CD4-positive, alpha-beta T cell treated with Interleukin-12 subunit alpha and Interleukin-12 subunit beta, for 1 hour (primary cell): ENCODE results near the gene VPS4A.
"Not testable (repeated sequence)": the region's sequence is repeated elsewhere in the genome, so short reads cannot be mapped to it uniquely, and the experiment has no call there.

ENCODE experiments used
- DNase-seq: peaks from one replicate; pipeline ENCODE4 v3.0.0-alpha.2; 2020

Gene VPS4A

GRCh38 chr16:69328854-69329316 lies 17.7 kb downstream of the VPS4A start:
- DNase-seq: no peak

- DNase-seq: no peak
Measured at GRCh38 chr16:69329369-69330285, 18.5 kb downstream of the VPS4A start.

DNA sequence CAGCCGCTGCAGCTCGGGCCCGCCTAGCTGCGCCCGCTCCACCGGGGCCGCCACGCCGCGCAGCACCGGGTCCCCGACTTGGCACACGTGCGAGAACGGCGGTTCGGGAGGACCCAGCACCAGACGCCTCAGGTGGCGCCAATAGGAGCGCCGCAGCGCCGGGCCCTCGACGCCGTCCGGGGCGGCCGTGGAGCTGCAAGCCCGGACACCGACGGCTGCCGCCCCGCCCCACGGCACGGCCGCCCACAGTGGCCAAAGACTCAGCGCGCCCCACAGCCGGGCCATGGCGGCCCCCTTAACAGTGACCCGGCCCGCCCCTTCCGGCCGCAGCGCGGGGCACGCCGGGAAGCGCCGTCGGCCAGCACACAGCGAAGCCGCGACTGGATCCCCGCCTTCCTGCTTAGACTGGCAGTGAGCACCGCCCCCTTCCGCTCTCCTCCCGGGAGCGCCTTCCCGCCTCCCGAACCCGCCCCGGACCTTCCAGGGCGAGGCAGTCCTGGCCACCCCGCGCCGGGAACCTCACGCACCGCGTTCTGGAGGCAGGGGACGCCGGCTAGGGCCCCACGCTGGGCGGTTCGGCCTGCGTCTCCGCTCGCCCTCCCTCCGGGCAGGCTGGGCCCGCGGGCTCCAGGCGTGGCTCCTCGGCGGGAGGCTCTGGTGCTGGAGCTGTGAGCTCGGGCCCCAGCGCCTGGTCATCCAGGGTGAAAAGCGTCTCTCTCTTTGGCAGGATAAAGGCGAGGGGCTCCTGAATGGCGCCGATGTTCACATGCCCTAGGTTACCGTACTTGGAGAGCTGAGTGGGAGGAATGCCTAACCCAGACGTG lies 19.3 kb downstream of the VPS4A start, which contains the start of gene PDF:
Gene PDF (minus strand): TSS at position 303 of the 824 bp plus-strand sequence. CDS start 18 bp downstream, at position 285.
- peak; percentile 83 for DNase-seq

DNA sequence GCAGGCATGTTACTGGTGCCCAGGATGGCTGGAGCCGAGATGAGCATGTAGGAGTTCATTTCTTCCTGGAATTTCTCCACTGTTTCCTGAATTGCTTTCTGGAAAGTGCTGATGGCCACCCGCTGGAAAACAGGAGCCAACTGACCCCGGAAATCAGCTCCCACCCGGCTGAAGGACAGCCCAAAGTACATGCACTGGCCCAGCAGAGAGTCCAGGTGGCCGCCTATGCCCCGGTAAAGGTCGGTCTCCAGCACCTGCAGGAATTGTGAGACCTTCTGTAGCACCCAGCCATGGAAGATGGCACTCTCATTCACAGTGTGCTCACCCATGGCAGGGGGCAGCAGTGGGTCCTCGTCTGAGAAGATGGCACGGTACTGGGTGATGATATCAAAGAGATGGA lies 23.5 kb downstream of the VPS4A start:
- DNase-seq: no peak

DNA sequence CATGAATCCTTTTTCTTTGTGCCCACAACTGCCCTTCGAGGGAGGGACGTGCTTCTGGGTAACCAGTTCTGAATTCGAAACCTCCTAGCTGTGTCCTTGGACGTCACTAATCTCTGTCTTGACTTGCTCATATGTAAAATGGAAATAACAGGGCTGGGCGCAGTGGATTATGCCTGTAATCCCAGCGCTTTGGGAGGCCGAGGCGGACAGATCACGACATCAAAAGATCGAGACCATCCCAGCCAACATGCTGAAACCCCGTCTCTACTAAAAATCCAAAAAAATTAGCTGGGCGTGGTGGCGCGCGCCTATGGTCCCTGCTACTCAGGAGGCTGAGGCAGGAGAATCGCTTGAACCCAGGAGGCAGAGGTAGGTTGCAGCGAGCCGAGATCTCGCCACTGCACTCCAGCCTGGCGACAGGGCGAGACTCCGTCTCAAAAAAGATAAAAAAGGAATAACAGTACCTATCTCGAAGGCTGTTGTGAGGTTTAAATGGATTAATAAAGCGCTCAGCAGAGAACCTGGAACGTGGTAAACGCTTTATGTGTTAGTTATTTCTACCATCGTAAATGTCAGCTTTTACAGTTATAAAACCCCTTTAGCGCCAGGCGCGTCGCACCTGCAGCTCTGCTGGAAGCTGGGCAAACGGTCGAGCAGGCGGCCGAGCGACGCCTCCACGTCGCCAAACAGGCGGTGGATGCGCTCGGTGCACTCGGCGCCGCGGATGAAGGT lies 27.6 kb downstream of the VPS4A start:
- DNase-seq: no peak

DNA sequence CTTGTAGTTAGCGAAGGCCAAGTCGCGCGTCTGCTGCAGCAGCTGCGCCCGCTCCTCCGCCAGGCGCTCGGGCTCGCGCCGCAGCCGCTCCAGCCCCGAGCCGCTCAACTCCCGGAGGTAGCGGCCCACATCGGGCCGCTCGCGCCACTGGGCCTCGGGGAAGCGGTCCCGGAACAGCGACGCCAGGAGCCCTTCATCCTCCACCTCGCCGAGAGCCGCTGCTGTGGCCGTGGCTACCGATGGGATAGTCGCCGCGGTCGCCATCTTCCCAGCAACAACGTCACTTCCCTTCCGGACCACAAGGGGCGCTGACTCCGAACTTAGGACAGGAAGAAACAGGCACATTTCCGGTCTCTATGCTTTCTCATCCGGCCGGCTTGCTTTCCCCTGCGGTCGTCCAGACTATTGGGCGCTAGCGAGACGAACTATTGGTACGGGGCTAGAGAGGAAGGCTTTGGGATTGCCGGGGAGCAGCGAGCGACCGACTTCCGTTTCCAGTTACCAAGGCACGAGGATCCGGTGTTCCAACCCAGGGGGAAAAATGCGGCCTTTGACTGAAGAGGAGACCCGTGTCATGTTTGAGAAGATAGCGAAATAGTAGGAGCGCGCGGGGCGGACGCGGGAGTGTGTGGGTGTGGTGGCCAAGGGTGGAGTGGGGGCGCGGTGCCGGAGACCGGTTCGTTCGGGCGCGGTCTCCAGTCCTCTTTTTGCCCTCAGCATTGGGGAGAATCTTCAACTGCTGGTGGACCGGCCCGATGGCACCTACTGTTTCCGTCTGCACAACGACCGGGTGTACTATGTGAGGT lies 28.3 kb downstream of the VPS4A start, which contains the start of the genes COG8 and NIP7:
Gene COG8 (minus strand): TSS at position 276 of the 806 bp plus-strand sequence. CDS start 12 bp downstream, at position 264.
Gene NIP7 (plus strand): TSS at position 484 of the 806 bp plus-strand sequence. CDS start 58 bp downstream, at position 542.
- peak; percentile 95 for DNase-seq

- no peak for DNase-seq
Measured at GRCh38 chr16:69340095-69340644, 29.0 kb downstream of the VPS4A start.

DNA sequence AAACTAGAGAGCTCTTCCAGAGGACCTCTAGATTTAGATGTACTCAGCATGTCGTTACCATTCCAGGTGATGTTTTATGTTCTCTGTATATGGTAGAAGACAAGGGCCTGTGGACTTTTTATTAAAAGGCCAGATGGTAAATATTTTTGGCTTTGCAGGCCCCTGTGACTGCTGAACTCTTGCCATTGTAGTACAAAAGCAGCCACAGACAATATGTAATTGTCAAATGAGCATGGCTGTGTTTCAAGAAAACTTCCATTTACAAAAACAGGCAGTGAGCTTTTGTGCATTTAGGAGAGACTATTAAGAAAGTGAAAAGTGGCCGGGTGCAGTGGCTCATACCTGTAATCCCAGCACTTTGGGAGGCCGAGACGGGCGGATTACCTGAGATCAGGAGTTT lies 33.0 kb downstream of the VPS4A start:
- DNase-seq: no peak

DNA sequence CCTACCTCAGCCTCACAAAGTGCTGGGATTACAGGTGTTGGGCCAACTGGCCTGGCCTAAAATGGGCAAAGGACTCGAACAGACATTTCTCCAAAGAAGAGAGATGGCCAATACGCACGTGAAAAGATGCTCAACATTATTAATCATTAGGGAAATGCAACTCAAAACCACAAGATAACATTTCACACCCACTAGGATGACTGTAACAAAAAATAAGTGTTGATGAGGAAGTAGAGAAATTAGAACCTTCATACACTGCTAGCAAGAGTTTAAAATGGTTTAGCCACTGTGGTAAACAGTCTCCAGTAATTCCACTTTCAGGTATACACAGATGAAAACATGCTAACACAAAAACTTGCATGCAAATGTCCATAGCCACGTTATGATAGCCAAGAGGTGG lies 34.8 kb downstream of the VPS4A start:
- no peak for DNase-seq

- no peak for DNase-seq
Measured at GRCh38 chr16:69346683-69347082, 35.5 kb downstream of the VPS4A start.

DNA sequence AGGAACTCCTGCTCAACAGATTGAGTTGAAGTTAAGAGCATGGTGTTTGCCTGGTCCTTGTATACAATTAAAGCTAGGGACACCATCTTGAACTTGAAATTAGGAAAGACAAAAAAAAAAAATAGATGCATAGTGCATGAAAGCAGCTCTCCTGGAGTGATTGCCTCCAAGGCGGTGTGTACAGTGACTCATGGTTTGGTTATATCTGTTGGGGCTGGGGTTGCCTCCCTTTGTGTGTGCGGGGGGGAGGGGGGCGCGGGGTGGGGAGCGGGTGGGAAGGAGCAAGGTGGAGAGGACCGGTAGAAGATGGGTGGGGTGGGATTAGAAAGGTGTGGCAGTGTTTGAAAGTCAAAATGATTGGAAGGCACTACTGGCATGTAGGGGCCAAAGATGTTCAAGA lies 37.1 kb downstream of the VPS4A start:
- no peak for DNase-seq

GRCh38 chr16:69349536-69349935 lies 38.4 kb downstream of the VPS4A start:
- DNase-seq: no peak

DNA sequence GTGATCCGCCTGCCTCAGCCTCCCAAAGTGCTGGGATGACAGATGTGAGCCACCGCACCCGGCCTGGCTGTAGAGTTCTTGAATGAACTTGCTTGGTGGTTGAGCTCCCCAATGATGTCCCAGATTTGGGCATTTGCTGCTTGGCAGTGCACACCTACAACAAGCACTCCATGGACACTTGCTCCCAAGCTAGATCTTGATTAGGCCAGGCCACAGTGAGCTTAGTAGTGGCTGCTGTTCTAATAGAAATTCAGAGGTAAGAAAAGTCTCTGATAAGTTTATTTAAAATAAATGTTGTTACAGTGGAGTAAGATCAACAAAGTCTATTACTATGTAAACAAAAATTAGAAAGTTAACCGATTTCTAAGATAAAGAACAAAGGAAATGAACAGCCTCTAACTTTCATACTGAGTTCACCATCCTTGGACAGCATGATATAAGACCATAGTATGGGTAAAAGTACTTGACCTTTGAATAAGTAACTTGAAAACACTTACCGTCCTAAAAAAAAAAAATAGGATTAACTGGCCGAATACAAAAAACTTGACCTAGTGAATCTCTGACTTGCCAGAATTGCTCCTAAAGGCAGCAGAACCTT lies 39.5 kb downstream of the VPS4A start:
- DNase-seq: no peak

DNA sequence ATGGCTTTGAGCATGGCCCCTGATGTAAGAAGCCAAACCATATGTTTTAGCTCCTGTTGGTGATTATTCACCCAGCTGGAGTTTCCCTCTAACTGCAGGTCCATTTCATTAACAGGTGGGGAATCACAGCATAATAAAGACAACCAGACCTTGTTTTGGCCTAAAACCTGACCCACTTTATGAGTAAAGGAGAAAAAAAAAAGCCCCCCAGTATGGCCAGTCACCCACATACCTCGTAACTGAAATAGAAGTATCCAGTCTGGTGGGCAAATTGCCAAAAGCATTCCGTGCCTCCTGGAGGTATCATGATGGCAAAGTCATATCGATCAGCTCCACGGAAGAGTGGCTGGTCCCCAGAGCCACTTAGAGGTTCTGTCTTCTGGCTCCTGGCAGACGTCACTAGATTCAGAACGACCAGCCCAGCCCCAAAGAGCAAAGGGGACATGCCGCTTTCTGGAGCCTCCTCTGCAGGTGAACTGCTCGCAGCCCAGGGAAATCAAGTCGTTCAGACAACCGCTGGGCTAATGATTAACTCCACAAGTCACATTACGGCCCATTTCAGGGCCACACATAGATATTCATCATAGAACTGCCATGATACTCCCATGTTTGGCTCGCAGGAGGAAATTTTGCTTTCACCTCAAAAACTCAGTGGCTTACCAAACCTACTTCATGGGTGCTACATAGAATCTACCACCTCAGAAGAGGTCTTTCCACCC lies 40.3 kb downstream of the VPS4A start, which contains the start of gene TMED6:
Gene TMED6 (minus strand): TSS at position 478 of the 719 bp plus-strand sequence. CDS start 33 bp downstream, at position 445.
- no peak for DNase-seq

DNA sequence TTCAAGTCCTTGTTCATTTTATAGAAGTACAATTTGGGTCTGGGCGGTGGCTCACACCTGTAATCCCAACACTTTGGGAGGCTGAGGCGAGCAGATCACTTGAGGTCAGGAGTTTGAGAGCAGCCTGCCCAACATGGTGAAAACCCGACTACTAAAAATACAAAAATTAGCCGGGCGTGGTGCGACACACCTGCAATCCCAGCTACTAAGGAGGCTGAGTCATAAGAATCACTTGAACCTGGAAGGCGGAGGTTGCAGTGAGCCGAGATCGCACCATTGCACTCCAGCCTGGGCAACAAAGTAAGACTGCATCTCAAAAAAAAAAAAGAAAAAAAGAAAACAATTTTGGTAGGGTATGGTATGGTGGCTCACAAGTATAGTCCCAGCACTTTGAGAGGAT lies 48.9 kb downstream of the VPS4A start:
- not testable (repeated sequence) for DNase-seq

- DNase-seq: no peak
Measured at GRCh38 chr16:69363281-69363717, 52.1 kb downstream of the VPS4A start.

- DNase-seq: no peak
Measured at GRCh38 chr16:69364088-69364487, 52.9 kb downstream of the VPS4A start.

- DNase-seq: no peak
Measured at GRCh38 chr16:69365901-69366300, 54.8 kb downstream of the VPS4A start.

GRCh38 chr16:69366431-69366830 lies 55.3 kb downstream of the VPS4A start:
- DNase-seq: no peak

- DNase-seq: no peak
Measured at GRCh38 chr16:69367980-69368379, 56.8 kb downstream of the VPS4A start.
